Adrenal gland (tissue), 12 donors: ENCODE measurements around the gene PLEKHG4B. TPM values are rescaled to one million over a fixed set of nuclear protein-coding genes. Genes with fewer than 3 reads are reported as not detected.

Experiments
- DNase-seq, 7 donors: peaks; one replicate each; pipeline ENCODE4 v3.0.0-alpha.2; 2019 to 2020
- H3K27ac ChIP-seq, 5 donors: fragments of 200-600 bp; sonication (generic) in 4 of 5; 1 replicate in 3 of 5; 2 replicates in 2 of 5; pipeline versions ENCODE4 v1.5.1 to v1.8.0; 2016 to 2020; ENCODE audit warnings: mild to moderate bottlenecking in 1 of 5
- H3K27me3 ChIP-seq: fragments of 200-600 bp; 2 replicates; pipeline ENCODE4 v1.8.0; 2021
- H3K36me3 ChIP-seq, 2 donors: fragments of 200-600 bp; replicated peaks in 1 of 2; 1 replicate in 1 of 2; 2 replicates in 1 of 2; pipeline versions ENCODE4 v1.5.1 to v1.8.0; 2018 to 2022
- H3K4me1 ChIP-seq, 2 donors: fragments of 200-600 bp; replicated peaks in 1 of 2; 1 replicate in 1 of 2; 2 replicates in 1 of 2; pipeline versions ENCODE4 v1.5.1 to v1.8.0; 2018 to 2021
- H3K4me3 ChIP-seq, 4 donors: fragments of 200-600 bp; sonication (generic) in 3 of 4; one replicate each; pipeline ENCODE4 v1.5.1; 2016 to 2018
- H3K9me3 ChIP-seq, 3 donors: fragments of 200-600 bp; sonication (generic) in 1 of 3; replicated peaks in 1 of 3; 1 replicate in 2 of 3; 2 replicates in 1 of 3; pipeline versions ENCODE4 v1.5.1 to v1.8.0; 2016 to 2021
- CTCF ChIP-seq, 6 experiments: fragments of 450-650 bp in 4 of 6; fragments of 200-600 bp in 2 of 6; sonication (generic) in 1 of 6; IDR thresholded peaks; 1 replicate in 5 of 6; 2 replicates in 1 of 6; pipeline versions ENCODE4 v1.5.1 to v1.8.0; 2016 to 2021; ENCODE audit warnings: antibody characterized with exemption in 6 of 6, mild to moderate bottlenecking in 2 of 6, moderate library complexity in 1 of 6
- POLR2A ChIP-seq, 2 donors: fragments of 450-650 bp; IDR thresholded peaks; one replicate each; pipeline ENCODE4 v1.6.1; 2017; ENCODE audit warnings: antibody characterized with exemption in 2 of 2, mild to moderate bottlenecking in 2 of 2, moderate library complexity in 1 of 2
- WGBS, 4 donors: extraction: QIAGEN DNeasy Blood & Tissue Kit in 2 of 4; methylation state at CpG; one replicate each; pipeline versions ENCODE4 v1.1.5 to v1.1.7; 2013 to 2017; 5-methylcytosine and 5-hydroxymethylcytosine counted together
- intact Hi-C, 2 donors: fragments of 100-400 bp; cut with DNase I; formaldehyde crosslinking; loops; one replicate each; pipeline versions ENCODE4 v1.14.1 to v1.15.0; 2022 to 2023
- polyA plus RNA-seq, 3 donors: library from polyadenylated mRNA; stranded (reverse); fragments of 200-250 nt in 2 of 3; fragments of 350-450 nt in 1 of 3; fragmentation: Illumina TruSeq in 1 of 3; extraction: RNeasy Lipid Tissue Mini Kit (QIAGEN cat#74804) in 1 of 3; gene quantifications; one replicate each; pipeline ENCODE4 v1.2.3, GENCODE V29; 2013 to 2014
- total RNA-seq, 9 donors: library from RNA; depleted of rRNA in 4 of 9; stranded (reverse); fragments of >200 nt in 4 of 9; fragments of 120-200 nt in 1 of 9; fragmentation: NEBNext Ultra II Directional in 1 of 9; extraction: Animal tissue kit (Norgen Biotek cat#: 25700) in 1 of 9; gene quantifications; one replicate each; pipeline versions ENCODE4 v1.1.0 to v1.2.4, GENCODE V29; 2013 to 2023
- donor health status: healthy with polysubstance abuse.
- donor health status: Bipolar disorder and iron deficiency.
- donor health status: DM: yes; HTN: yes; CAD: no.
- donor health status: DM: no; HTN: no; CAD: no.
- donor health status: DM: no; HTN: no; CAD: no.
- donor health status: DM: yes; HTN: yes; CAD: no.

PLEKHG4B gene
- total and polyA plus RNA-seq, 12 donors: 0.03 to 3.4 (median 0.12) TPM

GRCh38 chr5:181566-181965 lies 89.6 kb downstream of the PLEKHG4B start:
- Histone ChIP-seq H3K9me3 (no peaks in the 10 kb centered on the region), H3K4me3 (no peak overlapping the region), H3K27ac (no peak overlapping the region), H3K4me1 (no peaks in the 10 kb centered on the region), H3K27me3 (no peaks in the 10 kb centered on the region), H3K36me3 (no peaks in the 10 kb centered on the region)
- intact Hi-C loops: no loop called here
- WGBS, 4 donors: 76 to 94% (median 85%) methylated on average over 12 to 22 of the region's 22 CpGs
- TF ChIP-seq POLR2A (IDR thresholded peaks at IDR 0.05): no peak
- TF ChIP-seq CTCF (IDR thresholded peaks at IDR 0.05): no peak
- no peak for DNase-seq

- no peak for DNase-seq
- 91 to 95% (median 92%) methylated on average over 7 to 12 of the region's 12 CpGs for WGBS, 4 donors
- H3K36me3 ChIP-seq: no peaks in the 10 kb centered on the region
- no peaks in the 10 kb centered on the region for H3K4me1 ChIP-seq
- no peaks in the 10 kb centered on the region for H3K27me3 ChIP-seq
- no peaks in the 10 kb centered on the region for H3K9me3 ChIP-seq
- no peak overlapping the region for H3K27ac ChIP-seq
- no peak overlapping the region for H3K4me3 ChIP-seq
- TF ChIP-seq POLR2A (IDR thresholded peaks at IDR 0.05): no peak
- no peak for TF ChIP-seq CTCF (IDR thresholded peaks at IDR 0.05)
- intact Hi-C loops: no loop called here
Measured at GRCh38 chr5:182126-182525, 90.2 kb downstream of the PLEKHG4B start.

GRCh38 chr5:184471-184870 lies 92.5 kb downstream of the PLEKHG4B start:
- no peaks in the 10 kb centered on the region for H3K27me3 ChIP-seq
- H3K9me3 ChIP-seq: no peaks in the 10 kb centered on the region
- H3K27ac ChIP-seq: no peak overlapping the region
- DNase-seq: no peak
- TF ChIP-seq CTCF (IDR thresholded peaks at IDR 0.05) (no peak), POLR2A (IDR thresholded peaks at IDR 0.05) (no peak)
- no peaks in the 10 kb centered on the region for H3K36me3 ChIP-seq
- no peak overlapping the region for H3K4me3 ChIP-seq
- peaks cover 0 to 6% of the 10 kb centered on the region in 2 donors for H3K4me1 ChIP-seq
- intact Hi-C loops: no loop called here
- 85 to 87% (median 86%) methylated on average over 7 of the region's 7 CpGs for WGBS, 4 donors

- Histone ChIP-seq H3K27ac (no peak overlapping the region), H3K9me3 (no peaks in the 10 kb centered on the region)
Measured at GRCh38 chr5:185095-186070, 93.4 kb downstream of the PLEKHG4B start.

More at GRCh38 chr5:185095-186070, 93.4 kb downstream of the PLEKHG4B start:
- Histone ChIP-seq H3K36me3 (no peaks in the 10 kb centered on the region), H3K27me3 (no peaks in the 10 kb centered on the region), H3K4me3 (no peak overlapping the region), H3K4me1 (peaks cover 0 to 6% of the 10 kb centered on the region in 2 donors)
- 78 to 84% (median 83%) methylated on average over 11 to 21 of the region's 21 CpGs for WGBS, 4 donors
- DNase-seq: no peak
- intact Hi-C loops: no loop called here
- no peak for TF ChIP-seq CTCF (IDR thresholded peaks at IDR 0.05)
